ENCODE measurements around the gene CST8.

DNA sequence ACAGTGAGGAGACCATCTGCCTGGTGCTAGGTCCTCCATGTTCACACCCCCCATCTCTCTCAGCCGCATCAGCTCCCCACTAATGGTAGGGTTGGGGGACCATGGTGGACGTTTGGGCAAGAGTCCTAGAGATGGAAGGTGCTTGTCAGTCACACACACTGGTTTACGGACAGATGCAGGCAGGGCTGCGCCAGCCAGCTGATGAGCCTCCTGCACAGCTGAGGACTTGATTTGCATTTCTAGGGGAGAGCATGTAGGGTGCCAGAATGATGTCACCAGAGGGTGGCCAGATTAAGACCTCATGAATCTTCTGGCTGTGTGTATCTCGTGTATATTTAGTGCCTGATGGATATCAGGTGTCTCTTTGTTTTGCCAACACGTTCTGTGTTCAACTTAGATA is 28.6 kb downstream of the CST8 start:
- TF ChIP-seq, protein P1, sequence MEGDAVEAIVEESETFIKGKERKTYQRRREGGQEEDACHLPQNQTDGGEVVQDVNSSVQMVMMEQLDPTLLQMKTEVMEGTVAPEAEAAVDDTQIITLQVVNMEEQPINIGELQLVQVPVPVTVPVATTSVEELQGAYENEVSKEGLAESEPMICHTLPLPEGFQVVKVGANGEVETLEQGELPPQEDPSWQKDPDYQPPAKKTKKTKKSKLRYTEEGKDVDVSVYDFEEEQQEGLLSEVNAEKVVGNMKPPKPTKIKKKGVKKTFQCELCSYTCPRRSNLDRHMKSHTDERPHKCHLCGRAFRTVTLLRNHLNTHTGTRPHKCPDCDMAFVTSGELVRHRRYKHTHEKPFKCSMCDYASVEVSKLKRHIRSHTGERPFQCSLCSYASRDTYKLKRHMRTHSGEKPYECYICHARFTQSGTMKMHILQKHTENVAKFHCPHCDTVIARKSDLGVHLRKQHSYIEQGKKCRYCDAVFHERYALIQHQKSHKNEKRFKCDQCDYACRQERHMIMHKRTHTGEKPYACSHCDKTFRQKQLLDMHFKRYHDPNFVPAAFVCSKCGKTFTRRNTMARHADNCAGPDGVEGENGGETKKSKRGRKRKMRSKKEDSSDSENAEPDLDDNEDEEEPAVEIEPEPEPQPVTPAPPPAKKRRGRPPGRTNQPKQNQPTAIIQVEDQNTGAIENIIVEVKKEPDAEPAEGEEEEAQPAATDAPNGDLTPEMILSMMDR (conservative IDR thresholded peaks at IDR 0.05; ENCODE audit: low read length) = no peak
- TF ChIP-seq EZH2phosphoT487 (IDR thresholded peaks at IDR 0.05; ENCODE audit: borderline replicate concordance, low read depth, low read length) = no peak
